Stimulated activated CD4-positive, alpha-beta T cell treated with anti-CD3 and anti-CD28 coated beads, Interleukin-2, amount 100 ng/mL, for 24 hours (primary cell): ENCODE measurements around the gene KAT6B.
"Not testable (repeated sequence)": the region's sequence is repeated elsewhere in the genome, so short reads cannot be mapped to it uniquely, and the experiment has no call there.

Experiments used
- DNase-seq, 2 donors: peaks; one replicate each; pipeline ENCODE4 v3.0.0-alpha.2; 2020

Gene KAT6B

DNA sequence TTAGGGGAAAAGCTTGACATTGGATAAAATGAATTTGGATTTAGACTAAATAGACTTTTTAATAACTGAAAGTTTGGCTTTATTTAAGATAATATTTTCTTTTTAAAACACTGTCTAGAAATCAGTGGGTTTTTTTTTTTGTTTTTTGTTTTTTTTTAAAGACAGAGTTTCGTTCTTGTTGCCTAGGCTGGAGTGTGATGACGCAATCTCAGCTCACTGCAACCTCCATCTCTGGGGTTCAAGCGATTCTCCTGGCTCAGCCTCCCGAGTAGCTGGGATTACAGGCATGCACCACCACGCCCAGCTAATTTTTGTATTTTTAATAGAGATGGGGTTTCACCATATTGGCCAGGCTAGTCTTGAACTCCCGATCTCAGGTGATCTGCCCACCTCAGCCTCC is 66.9 kb downstream of the KAT6B start:
- DNase-seq = not testable (repeated sequence)

DNA sequence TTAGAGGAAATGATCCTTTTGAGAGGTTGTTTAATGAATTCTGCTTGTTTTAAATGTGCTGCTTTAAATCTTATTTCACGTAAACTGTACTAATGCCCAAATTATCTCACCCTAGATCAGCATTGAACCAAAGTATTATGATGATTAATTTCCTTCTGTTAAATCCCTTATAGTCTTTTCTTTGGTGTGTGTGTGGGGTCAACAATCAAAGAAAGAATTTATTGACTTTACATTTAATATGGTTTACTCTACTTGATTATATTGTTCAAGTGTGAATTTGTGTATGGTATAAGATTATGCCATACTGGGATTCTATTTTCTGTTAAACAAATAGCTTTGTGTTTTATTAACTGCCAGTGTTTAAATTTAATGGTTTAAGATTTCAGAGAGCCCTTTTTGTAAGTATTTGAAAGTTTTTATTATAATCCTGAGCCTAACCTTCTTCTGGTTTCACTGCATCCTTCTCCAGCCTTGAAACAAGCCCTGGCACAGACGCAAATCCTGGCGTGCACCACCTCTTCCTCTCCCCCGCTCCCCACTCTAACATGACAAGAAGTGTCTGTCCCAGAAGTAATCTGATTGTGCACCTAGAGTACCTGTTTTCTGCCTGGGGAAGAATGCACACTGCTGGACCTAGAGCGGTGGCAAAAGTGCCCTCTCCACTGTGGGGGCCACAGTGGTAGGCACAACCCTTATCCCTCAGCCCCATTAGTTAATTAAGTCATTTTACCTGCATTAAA is 70.6 kb downstream of the KAT6B start:
- no peak for DNase-seq

DNA sequence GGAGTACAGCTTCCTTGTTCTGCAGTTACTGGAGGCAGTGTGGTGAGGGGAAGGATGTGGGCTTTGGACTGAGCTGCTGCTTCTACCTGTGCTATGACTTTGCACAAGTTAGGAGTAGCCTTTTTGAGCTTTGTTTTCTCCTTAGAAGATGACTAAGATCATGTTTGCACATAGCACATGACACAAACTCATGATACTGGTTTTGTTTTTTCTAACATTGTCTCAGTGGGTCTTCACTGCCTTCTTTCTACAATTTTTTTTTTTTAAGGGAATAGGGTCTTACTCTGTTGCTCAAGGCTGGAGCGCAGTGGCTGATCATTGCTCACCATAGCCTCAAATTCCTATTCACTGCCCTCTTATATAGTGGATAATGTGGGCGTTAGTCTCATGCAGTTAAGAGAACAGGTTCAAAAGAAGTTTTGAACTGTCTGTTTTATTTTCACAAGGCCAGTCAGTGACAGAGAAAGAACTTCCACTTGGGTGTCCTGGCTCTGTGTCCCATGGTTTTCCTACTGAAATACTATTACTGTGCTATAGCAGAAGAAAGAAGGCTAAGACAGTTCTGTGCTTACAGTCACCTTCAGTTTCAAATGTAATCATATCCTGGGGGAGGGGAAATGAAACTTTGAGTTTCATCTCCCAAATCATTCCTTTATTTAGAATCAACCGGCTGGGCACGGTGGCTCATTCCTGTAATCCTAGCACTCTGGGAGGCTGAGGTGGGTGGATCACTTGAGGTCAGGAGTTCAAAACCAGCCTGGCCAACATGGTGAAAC is 72.0 kb downstream of the KAT6B start:
- DNase-seq = no peak

DNA sequence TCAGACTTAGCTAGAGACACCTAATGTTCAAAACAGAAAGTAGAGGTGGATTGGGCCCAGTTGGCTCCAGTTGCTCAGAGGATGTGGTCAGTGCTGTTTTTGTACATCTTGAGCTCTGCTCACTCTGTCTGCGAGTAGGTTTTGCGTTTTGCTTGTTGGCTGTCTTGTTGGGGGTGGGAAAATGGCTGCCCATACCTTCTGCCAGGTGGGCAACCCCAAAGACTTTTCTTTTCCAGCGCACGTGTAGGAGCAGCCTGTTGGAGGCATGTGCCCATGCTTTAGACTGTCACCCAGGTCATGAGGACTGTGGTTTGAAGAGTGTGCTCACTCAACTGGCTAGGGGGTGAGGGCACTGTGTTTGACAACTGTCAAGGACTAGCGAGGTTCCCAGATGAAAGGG is 73.9 kb downstream of the KAT6B start:
- DNase-seq = no peak

GRCh38 chr10:74901301-74901700 is 74.9 kb downstream of the KAT6B start:
- DNase-seq = no peak

- no peak for DNase-seq
Measured at GRCh38 chr10:74901867-74902450, 75.6 kb downstream of the KAT6B start.

DNA sequence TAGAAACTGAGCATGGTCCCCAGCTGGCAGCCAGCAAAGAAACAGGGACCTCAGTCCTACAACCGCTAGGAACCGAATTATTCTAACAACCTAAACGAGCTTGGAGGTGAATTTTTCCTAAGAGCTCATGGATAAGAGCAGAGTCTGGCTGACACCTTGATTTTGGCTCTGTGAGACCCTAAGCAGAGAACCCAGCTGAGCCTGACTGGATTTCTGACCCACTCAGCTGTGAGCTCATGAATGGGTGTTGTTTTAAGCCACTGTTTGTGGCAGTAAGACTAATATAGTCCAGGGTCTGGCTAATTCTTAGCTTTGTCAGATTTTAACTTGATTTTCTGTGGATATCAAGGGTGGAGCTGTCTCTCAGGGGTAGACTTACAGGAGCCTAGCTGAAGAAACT is 77.1 kb downstream of the KAT6B start:
- DNase-seq = no peak

GRCh38 chr10:74906611-74907198 is 80.3 kb downstream of the KAT6B start:
- DNase-seq = no peak

DNA sequence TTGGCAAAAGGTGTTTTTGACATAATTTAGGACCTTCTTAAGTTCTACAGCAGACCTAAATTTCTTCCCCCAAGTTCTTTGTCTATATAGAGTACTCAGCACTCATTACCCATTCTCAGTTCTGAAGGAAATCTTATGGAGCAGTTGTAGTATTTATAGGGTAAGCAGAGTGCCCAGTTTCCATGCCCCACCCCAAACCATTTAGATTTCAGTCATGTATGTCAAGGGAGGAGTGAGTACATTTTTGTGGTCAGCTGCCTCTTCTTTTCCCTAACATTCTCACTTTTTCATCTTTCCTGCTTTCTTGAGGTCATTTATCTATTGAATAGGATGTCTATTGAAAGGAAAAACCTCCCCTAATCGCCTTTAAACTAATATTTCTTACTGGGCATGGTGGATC is 83.3 kb downstream of the KAT6B start:
- no peak for DNase-seq

- DNase-seq = no peak
Measured at GRCh38 chr10:74910241-74910975, 84.0 kb downstream of the KAT6B start.

DNA sequence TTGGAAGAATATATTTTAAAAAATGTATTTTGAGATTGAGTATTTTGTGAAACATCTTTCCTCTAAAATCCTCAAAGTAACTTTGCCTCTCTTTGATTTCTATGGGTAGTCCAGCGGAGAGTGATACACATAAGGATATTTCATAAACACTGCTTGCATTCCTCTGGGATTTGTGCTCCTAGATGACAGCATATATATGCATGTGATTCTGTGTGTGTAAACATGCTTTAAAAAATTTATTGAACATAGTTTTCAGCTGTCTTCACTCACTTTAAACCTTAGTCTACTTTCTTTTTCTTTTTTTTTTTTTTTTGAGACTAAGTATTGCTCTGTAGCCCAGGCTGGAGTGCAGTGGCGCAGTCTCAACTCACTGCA is 84.6 kb downstream of the KAT6B start:
- DNase-seq = no peak

GRCh38 chr10:74912182-74912581 is 85.8 kb downstream of the KAT6B start:
- no peak for DNase-seq

DNA sequence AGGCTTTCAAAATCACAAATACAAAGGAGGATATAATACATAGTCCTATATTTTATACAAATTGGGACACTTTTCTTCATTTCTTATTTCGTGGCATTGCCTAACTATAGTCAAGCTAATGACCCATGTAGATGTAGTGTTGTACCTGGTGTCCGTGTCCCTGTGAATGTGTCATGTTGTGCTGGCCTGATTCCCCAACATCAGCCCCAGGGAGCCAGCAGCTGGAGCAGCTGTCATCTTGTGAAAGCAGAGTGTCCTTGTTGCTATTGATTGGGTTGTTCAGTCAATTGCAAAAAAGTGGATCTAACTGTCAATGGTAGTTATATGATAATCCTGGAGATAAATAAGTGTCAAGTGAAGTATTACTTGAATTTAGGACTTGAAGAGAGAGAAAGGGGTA is 86.3 kb downstream of the KAT6B start:
- no peak for DNase-seq

DNA sequence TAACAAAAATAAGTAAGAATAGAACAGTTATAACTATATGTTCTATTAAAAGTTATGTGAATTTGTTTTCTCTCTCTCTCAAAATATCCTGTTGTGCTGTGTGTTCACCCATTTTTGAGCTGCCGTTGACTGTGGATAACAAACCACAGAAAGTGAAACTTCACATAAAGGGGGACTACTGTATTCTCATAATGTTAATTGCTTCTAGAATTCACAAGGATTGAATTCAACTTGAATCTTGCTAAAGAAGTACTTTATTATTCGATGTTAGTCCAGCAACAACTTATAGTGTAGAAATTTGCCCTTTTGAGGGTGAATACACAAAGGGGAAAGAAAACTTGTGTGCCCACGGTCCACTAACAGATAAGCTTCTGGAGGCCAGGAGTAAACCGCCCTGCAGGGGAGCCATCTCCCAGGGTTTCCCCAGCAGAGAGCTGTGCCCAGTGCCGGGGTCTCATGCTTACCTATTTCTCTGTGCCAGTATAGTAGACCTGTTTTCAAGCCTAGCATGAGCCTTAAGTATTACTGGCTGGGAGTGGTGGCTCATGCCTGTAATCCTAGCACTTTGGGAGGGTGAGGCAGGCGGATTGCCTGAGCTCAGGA is 87.1 kb downstream of the KAT6B start:
- DNase-seq = no peak

DNA sequence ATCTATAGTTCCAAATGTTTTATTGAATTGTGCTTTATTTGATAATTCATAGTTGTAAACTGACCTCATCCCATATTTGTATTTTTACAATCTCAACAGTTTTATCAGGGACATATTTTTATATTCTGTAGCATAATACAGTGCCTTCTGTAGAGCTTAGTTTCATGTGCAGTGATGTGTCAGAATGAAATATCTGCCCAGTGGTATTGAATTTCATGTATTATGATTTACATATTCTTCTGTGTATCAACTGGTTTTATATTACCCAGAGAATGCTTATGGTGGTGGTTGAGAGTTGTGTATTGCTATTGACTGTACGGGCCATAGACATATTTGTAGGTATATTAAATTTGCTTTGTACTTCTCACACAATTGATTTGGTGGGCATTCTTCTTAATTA is 89.9 kb downstream of the KAT6B start:
- no peak for DNase-seq

DNA sequence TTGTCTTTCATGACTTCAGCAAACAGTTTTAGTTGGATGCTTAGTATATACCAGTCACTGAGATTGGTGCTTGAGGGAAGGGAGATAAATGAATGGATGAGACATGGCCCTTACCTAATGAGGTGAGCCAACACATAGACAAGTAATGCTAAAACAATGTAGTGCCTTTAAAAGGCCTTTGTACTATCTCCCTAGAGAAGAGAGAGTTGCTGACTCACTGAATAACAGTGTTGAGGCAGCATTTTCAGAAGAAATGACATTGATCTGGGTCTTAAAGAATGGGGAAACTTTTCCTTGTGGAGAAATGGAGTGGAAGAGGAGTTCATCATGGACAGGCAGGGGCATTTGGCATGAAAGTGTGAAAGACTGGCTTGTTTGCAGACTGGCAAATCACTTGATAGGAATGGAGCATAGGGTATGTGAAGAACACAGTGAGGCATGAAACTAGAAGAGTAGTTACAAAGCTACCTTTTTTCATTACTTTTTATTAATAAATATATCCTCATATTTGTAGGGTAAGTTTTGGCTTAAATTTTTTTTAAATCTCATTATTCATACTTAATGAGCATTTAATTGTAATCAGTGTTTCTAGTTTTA is 91.2 kb downstream of the KAT6B start:
- no peak for DNase-seq

GRCh38 chr10:74919671-74920070 is 93.3 kb downstream of the KAT6B start:
- DNase-seq = no peak

DNA sequence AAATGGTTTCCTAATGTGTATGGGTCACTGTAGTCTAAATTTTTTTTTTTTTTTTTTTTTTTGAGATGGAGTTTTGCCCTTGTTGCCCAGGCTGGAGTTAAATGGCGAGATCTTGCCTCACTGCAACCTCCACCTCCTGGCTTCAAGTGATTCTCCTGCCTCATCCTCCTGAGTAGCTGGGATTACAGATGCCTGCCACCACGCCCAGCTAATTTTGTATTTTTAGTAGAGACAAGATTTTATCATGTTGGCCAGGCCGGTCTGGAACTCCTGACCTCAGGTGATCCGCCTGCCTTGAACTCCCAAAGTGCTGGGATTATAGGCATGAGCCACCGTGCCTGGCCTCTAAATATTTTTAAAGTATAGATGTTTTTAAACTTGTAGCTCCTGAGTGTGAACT is 94.7 kb downstream of the KAT6B start:
- DNase-seq = not testable (repeated sequence)

GRCh38 chr10:74921744-74922143 is 95.3 kb downstream of the KAT6B start:
- no peak for DNase-seq

GRCh38 chr10:74922921-74923320 is 96.5 kb downstream of the KAT6B start:
- DNase-seq = no peak

DNA sequence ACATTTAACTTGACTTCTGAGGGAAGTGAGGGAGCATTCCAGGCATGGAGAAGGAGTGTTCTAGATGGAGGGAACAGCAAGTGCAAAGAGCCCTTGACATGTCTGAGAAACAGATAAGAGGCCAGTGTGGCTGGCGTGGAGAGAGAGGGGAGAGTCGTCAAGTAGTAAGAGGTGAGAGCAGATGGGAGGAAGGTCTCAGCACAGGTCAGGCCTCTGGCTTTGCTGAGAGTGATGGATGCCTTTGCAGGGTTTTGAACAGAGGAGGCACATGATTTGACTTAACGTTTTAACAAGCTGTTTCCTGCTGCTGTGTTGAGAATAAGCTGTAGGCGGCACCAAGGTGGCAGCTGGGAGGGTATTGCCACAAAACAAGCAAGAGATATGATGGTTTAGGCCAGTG is 97.2 kb downstream of the KAT6B start:
- DNase-seq = no peak

- no peak for DNase-seq
Measured at GRCh38 chr10:74924251-74924963, 98.0 kb downstream of the KAT6B start.
